GM08714 (cell line): ENCODE data around the gene CCDC85C.
A peak's percentile ranks its signal among the peaks of the same experiment; 100 is the strongest.
"Not testable (repeated sequence)": the region's sequence is repeated elsewhere in the genome, so short reads cannot be mapped to it uniquely, and the experiment has no call there.

Experiments used
- H3K4me3 ChIP-seq: fragments of 200-500 bp; sonication (Bioruptor generic); 2 replicates; pipeline ENCODE4 v1.5.1; 2014; ENCODE audit warnings: mild to moderate bottlenecking, low read length, inconsistent platforms
- ZNF274 ChIP-seq: IDR thresholded peaks from 2 replicates; pipeline ENCODE4 v1.6.1; 2012; ENCODE audit warnings: mild to moderate bottlenecking, low read depth, low read length

CCDC85C gene

DNA sequence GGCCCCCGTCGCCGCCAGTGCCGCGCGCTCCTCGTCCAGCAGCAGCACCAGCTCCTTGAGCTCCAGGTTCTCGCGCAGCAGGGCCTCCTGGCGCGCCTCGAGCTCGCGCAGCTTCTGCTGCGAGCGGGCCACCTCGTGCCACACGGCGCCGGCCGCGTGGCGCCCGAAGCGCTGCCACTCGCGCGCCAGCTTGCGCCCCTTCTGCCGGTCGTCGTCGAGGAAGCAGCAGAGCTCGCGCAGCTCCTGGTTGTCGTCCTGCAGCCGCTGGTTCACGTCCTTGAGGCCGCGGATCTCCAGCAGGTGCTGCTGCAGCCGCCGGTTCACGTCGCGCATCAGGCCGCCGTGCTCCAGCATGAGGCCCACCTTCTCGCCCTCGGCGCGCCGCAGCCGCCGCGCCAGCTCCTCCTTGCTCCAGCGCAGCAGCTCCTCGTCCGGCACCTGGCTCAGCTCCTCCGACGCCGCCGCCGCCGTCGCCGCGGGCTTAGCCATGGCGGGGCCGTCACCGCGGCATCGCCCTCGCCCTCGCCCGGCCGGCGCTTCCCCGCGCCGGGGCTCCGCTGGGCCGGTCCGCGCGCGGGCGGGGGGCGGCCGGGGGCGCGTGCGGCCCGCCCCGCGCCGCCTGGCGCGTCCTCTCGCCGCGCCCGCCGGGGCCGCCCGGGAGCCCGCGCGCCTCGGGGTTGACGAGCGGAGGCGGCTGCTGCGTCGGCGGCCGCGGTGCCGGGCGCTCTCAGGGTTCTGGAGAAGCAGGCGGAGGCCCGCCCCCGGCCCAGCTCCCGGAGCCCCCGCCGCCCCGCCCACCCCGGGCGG is at the start of gene CCDC85C:
CCDC85C (minus strand) TSS at position 737 of the 807 bp plus-strand sequence; CDS start at position 489, 248 bp downstream.
- peak within 1 kb of the TSS; percentile 71 for H3K4me3 ChIP-seq
- no peak for TF ChIP-seq ZNF274

DNA sequence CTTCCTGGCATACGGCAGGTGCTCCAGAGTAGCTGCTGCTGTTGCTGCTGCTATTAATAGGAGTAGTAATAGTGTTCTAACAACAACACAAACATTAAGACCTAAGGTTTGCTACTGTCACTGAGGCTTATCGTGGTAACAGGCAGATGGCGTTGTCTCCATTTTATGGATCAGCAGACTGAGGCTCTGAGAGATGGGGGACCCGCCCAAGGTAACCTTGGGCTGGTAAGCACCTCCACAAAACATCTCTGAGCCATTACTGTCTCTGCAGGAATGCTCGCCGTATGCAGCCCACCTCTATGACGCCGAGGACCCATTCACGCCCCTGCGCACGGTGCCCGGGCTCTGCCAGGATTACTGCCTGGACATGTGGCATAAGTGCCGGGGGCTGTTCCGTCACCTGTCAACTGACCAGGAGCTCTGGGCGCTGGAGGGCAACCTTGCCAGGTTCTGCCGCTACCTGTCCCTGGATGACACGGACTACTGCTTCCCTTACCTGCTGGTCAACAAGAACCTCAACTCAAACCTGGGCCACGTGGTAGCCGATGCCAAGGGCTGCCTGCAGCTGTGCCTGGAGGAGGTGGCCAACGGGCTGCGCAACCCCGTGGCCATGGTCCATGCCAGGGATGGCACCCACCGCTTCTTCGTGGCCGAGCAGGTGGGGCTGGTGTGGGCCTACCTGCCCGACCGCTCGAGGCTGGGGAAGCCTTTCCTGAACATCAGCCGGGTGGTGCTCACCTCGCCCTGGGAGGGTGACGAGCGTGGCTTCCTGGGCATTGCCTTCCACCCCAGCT is 48.1 kb upstream of the CCDC85C start:
- H3K4me3 ChIP-seq = no peak overlapping the region
- TF ChIP-seq ZNF274 = no peak

DNA sequence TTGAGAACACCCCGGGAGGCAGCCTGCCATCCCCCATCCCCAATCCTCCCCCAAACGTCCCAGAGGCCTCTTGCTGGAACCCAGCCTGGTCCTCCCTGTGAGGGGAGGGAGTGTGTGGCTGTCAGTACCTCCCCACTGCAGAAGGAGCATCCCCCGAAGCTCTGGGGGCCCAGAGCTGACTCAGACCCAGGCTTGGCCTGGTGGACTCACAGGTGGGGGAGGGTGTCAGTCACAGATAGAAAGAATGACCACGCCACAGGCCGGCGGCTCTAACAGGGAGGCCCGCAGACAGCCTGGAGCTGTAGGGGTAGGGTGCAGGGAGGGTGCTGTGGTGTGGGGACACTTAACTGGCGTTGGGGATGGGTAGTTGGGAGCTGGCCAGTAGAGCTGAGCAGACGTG is 46.2 kb upstream of the CCDC85C start:
- no peak for TF ChIP-seq ZNF274
- H3K4me3 ChIP-seq = no peak overlapping the region

DNA sequence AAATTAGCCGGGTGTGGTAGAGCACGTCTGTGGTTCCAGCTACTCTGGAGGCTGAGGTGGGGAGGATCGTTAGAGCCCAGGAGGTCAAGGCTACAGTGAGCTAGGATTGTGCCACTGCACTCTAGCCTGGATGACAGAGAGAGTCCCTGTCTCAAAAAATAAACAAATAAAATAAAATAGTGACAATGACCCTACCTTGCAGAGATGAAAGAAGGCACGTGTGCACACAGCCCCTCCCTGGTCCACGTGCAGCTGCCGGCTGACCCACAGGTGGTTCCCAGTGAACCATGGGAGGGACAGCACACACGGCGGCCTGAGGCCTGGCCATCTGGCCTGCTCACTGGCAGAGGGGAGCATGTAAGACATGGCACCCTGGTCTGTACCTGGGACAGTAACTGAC is 45.6 kb upstream of the CCDC85C start:
- TF ChIP-seq ZNF274 = no peak
- no peak overlapping the region for H3K4me3 ChIP-seq

DNA sequence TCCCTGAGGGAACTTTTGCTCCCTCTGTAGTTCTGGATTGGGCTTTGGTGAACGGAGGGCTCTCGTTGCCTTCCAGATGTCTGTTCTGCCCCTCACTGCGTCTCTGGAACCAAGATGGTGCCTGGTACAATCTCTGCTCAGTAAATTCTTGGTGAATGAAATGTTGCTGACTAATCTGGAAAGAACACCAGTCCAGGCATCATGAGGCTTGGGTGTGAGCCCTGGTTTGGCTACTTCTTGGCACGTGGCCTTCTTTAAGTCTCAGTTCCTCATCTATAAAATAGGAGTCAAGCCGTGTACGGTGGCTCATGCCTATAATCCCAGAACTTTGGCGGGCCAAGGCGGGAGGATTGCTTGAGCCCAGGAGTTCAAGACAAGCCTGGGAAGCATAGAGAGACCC is 45.2 kb upstream of the CCDC85C start:
- no peak overlapping the region for H3K4me3 ChIP-seq
- no peak for TF ChIP-seq ZNF274

DNA sequence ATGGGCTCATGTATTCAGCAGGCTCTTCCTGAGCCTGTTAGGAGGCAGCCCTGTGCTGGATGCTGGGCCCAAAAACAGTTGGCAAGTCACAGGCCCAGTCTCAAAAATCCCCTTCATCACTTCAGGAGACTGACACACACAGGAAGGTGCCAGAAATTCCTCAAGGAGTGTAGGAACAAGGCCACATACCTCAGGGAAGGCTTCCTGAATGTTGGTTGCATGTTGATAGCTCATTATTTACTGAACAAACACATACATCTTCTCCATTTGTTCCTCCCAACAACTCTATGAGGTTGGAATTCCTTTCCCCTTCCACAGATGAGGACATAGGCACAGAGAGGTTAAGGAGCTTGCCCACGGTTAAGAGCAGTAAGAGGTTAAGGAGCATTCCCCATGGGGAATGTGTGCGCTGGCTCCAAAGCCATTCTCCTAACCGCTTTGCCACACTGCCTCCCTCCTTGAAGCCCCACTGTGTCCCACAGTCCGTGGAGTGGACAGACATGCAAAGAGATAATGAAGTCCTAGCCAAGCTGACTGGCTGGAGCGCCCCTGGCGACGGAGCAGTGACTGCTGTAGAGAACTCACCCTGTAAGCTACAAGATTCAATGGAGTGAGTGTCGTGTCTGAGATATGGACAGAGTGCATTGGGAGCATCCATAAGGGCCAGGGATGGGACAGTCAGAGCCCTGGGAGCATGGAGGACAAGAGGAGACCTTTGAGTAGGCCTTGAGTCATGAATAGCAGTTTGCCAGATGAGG is 44.2 kb upstream of the CCDC85C start:
- no peak overlapping the region for H3K4me3 ChIP-seq
- TF ChIP-seq ZNF274 = no peak

DNA sequence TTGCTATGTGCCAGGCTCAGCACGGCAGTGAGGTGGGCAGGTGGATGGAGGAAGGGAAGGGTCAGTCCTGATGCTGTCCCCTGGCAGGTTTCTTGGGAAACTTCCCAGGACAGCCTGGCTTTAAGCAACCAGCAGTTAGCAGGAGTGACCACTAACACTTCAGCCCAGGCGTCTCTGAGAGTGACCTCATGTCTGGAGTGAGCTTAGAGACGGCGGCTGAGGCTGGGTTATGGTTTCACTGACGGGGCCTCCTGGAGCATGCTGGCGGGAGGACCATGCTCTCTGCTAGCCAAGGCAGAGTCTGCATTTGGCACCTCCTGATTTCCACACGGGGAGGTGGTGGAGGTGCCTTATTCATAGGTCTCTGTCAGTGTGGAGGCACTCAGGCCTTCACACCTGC is 43.4 kb upstream of the CCDC85C start:
- no peak for TF ChIP-seq ZNF274
- H3K4me3 ChIP-seq = no peak overlapping the region

DNA sequence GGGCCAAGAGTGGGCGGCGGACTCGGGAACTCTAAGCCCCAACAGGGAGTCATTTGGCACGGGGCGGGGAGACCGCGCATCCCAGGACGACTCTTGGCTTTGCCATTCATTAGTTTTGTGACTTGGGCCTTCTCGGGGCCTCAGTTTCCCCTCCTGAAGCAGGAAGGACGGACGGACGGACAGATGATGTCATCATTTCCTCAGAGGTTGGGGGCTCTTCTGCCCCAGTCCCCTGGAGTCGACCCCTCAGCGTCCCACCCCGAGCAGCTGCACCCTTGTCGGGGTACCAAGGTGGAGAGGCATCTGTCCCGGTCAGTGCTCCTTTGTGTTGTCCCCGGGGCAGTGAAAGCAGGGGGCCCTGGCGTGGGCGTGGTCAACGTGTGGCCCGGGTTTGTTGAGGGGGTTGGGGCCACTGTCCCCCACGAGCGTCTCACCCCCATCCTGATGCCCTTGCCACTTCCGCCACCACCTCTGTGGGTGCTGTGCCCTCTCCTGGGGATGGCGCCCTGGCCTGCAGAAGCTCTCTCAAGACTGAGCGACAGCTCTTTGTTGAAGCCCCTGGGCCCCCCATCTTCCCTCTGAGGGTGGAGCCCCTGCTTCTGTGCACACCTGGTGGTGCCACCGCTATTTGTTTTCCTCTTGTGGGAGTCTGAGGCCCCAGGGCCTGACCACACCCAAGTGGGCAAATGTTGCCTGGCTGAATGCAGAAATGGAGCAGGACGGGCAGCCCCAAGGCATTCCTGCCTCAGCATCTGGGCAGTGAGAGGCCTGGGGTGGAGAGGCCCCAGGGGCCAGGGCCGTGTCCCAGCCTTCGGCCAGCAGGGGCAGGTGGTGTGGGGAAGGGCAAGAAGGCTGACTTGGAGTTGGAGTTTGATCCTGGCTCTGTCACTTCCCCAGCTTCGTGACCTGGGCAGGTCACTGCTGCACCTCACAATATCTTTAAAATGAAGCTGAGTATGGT is 41.8 kb upstream of the CCDC85C start:
- no peak overlapping the region for H3K4me3 ChIP-seq
- TF ChIP-seq ZNF274 = no peak

DNA sequence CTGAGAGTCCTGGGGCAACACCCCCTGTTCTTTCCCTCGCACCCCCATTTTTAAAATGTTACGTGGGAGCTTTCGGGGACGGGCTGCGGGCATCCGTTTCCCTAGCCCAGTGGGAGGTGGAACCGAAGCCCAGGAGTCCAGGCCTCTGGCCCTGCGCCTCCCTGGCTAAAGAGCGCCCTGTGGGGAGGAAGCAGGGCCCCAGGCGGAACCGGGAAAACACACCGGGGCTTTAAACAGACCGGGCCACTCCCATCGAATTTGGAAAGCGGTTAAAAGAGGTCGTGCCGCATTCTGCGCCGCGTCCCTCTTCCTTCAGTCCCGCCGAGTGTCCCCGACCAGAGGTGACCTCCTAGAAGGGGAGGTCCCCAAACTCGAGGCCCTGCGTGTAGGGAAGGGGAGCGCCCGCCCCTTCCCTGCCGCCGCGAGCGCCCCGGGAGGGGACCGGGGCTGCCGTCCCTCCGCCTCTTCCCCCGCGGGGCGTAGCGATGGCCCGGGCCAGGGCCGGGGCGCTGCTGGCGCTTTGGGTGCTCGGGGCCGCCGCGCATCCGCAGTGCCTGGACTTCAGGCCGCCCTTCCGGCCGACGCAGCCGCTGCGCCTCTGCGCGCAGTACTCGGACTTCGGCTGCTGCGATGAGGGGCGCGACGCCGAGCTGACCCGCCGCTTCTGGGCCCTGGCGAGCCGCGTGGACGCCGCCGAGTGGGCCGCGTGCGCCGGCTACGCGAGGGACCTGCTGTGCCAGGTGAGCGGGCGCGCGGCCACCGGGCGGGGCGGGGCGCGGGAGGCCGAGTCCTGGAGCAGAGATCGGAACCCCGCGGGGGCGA is 40.9 kb upstream of the CCDC85C start, which contains the start of gene HHIPL1:
HHIPL1 (plus strand) TSS at position 407 of the 822 bp plus-strand sequence; CDS start at position 486, 79 bp downstream.
- no peak for TF ChIP-seq ZNF274
- no peak within 1 kb of the TSS for H3K4me3 ChIP-seq

DNA sequence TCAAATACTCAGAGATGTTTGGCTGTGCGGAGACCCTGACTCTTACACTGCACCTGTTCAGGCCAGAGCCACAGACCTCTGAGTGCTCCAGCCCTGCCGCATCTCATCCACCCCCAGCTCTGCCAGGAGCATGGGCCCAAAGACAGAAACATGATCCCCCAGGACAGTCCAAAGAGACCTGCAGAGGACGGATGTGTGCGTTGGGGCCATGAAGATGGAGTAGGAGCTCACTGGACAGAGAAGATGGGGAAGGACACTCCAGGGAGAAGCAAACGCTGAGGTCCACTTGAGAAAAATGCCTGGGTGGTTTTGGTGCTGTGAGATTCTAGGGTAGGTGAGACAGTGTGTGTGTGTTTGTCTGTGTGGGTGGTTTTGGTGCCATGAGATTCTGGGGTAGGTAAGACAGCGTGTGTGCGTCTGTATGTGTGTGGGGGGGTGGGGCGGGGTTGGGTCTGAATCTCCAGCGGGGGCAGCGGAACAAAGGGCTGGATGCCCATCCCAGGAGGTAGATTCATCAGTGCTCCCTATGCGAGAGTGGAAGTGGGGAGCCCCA is 40.1 kb upstream of the CCDC85C start:
- H3K4me3 ChIP-seq = no peak overlapping the region
- TF ChIP-seq ZNF274 = no peak

DNA sequence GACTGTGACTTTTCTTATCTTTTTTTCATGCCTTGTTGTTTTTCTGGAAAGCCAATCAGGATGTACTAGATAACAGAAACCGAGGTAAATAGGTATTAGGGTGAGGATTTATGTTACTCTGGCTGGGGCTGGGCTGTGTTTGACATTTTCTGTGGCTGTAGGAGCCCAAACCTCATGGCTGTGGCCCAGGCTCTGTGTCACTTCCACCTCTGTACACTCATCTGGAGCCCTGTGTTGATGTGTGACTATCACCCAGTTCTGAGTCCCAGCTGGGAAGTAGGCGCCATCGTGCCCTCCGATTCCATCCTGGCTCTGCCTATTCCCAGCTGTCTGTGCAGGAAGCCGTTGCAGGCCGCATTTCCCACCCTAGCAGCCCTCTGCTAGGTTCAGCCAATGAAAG is 39.3 kb upstream of the CCDC85C start:
- H3K4me3 ChIP-seq = no peak overlapping the region
- no peak for TF ChIP-seq ZNF274

DNA sequence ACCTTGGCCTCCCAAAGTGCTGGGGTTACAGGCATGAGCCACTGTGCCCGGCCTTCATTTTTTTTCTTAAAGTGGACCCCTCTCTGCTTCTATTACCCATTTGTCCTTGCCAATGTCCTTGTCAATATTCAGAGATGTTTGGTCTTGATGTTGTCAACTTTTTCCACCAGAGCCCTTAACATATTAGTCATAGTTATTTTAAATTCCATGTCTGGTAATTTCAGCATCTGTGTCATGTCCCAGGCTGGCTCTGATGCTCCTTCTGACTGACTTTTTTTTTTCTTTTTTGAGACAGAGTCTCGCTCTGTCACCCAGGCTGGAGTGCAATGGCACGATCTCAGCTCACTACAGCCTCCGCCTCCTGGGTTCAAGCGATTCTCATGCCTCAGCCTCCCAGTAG is 38.8 kb upstream of the CCDC85C start:
- H3K4me3 ChIP-seq = not testable (repeated sequence)
